ENCODE data around the gene ASPDH. TPM values are rescaled to one million over a fixed set of nuclear protein-coding genes. Genes with fewer than 3 reads are reported as not detected.
"Not testable (repeated sequence)": the region's sequence is repeated elsewhere in the genome, so short reads cannot be mapped to it uniquely, and the experiment has no call there.

The ASPDH gene
- total and polyA plus RNA-seq, 3 donors from 2014 or later: 0.90 TPM; not detected in 2

DNA sequence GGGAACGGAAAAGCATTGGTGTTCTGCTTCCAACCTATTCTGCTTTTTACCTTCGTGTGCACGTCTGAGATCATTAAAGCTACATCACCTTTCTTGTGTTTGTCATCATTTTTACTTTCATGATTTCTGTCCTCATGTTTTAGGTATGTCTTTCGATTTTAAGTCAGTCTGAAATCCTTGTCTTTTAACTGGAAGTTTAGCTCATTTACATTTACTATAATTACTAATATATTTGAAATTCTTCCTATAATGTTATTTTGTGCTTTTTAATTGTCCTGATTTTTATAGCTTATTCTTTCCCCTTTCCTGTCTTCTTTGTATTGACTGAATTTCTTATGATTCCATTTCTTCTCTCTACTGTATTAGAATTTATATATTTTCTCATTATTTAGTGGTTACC is 19.2 kb upstream of the ASPDH start:
- Histone ChIP-seq H3K27me3 (no peaks in the 10 kb centered on the region), H3K4me3 (no peak overlapping the region)
- intact Hi-C loops (cut with DNase I; ENCODE audit: low total_unique reads): no loop called here

GRCh38 chr19:50531171-50531612 is 17.5 kb upstream of the ASPDH start:
- DNase-seq: no peak
- H3K4me3 ChIP-seq: no peak overlapping the region
- H3K36me3 ChIP-seq (ENCODE audit: low read depth, missing control alignments): no peaks in the 10 kb centered on the region
- no peaks in the 10 kb centered on the region for H3K9me3 ChIP-seq
- no peaks in the 10 kb centered on the region for H3K4me1 ChIP-seq
- TF ChIP-seq, protein P1, sequence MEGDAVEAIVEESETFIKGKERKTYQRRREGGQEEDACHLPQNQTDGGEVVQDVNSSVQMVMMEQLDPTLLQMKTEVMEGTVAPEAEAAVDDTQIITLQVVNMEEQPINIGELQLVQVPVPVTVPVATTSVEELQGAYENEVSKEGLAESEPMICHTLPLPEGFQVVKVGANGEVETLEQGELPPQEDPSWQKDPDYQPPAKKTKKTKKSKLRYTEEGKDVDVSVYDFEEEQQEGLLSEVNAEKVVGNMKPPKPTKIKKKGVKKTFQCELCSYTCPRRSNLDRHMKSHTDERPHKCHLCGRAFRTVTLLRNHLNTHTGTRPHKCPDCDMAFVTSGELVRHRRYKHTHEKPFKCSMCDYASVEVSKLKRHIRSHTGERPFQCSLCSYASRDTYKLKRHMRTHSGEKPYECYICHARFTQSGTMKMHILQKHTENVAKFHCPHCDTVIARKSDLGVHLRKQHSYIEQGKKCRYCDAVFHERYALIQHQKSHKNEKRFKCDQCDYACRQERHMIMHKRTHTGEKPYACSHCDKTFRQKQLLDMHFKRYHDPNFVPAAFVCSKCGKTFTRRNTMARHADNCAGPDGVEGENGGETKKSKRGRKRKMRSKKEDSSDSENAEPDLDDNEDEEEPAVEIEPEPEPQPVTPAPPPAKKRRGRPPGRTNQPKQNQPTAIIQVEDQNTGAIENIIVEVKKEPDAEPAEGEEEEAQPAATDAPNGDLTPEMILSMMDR (IDR thresholded peaks at IDR 0.05): no peak
- no peak for TF ChIP-seq POLR2A (IDR thresholded peaks at IDR 0.05)
- no peaks in the 10 kb centered on the region for H3K27me3 ChIP-seq
- intact Hi-C loops (cut with DNase I; ENCODE audit: low total_unique reads): no loop called here
- H3K27ac ChIP-seq: no peak overlapping the region
- WGBS, 2 donors: 81 to 83% methylated on average over 14 of the region's 14 CpGs

More for the DNA sequence above, 19.2 kb upstream of the ASPDH start:
- no peak overlapping the region for H3K27ac ChIP-seq
- DNase-seq: no peak
- 96% methylated on average over 4 of the region's 4 CpGs for WGBS, 2 donors
- H3K4me1 ChIP-seq: no peaks in the 10 kb centered on the region
- TF ChIP-seq, protein P1 (IDR thresholded peaks at IDR 0.05): no peak
- no peak for TF ChIP-seq POLR2A (IDR thresholded peaks at IDR 0.05)
- no peaks in the 10 kb centered on the region for H3K36me3 ChIP-seq (ENCODE audit: low read depth, missing control alignments)
- no peaks in the 10 kb centered on the region for H3K9me3 ChIP-seq

- H3K27me3 ChIP-seq; H3K27ac ChIP-seq; H3K4me3 ChIP-seq; H3K36me3 ChIP-seq (ENCODE audit: low read depth, missing control alignments); DNase-seq; H3K4me1 ChIP-seq; intact Hi-C loops (cut with DNase I; ENCODE audit: low total_unique reads); H3K9me3 ChIP-seq: not testable (repeated sequence)
- WGBS, 2 donors: 95 to 99% methylated on average over 3 of the region's 3 CpGs
These were observed 14.3 kb upstream of the ASPDH start for GRCh38 chr19:50528052-50528451.

GRCh38 chr19:50522881-50523280 is 9.2 kb upstream of the ASPDH start:
- intact Hi-C loops (cut with DNase I; ENCODE audit: low total_unique reads): no loop called here
- 80 to 86% methylated on average over 8 to 10 of the region's 10 CpGs for WGBS, 2 donors
- H3K36me3 ChIP-seq (ENCODE audit: low read depth, missing control alignments): no peaks in the 10 kb centered on the region
- no peaks in the 10 kb centered on the region for H3K4me1 ChIP-seq
- TF ChIP-seq POLR2A (IDR thresholded peaks at IDR 0.05): no peak
- no peak overlapping the region for H3K27ac ChIP-seq
- H3K27me3 ChIP-seq: no peaks in the 10 kb centered on the region
- no peak for DNase-seq
- no peak overlapping the region for H3K4me3 ChIP-seq
- no peaks in the 10 kb centered on the region for H3K9me3 ChIP-seq

DNA sequence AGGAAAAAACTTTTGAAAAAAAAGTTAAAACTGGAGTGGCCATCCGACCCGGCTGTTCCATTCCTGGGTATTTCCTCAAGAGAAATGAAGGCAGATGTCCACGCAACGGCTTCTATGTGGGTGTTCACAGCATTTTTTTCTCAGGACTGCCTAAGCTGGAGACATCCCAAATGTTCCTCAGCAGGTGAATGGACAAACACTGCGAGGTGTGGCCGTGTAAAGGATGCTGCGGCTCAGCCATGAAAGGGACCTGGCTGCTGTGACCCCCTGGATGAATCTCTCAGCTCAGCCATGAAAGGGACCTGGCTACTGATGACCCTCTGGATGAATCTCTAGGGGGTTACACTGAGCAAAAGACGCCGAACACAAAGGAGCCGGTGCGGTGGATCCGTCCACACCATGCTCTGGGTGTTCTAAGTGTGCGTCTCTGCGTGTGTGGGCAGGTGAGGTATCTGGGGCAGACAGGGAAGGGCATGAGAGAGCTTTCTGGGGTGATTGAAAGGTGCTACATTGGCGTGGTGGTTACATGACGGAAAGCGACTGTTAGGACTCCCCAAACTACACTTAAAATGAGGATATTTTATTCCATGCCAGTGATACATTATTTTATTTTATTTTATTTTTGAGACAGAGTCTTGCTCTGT is 7.2 kb upstream of the ASPDH start:
- no peak overlapping the region for H3K4me3 ChIP-seq
- no peak for TF ChIP-seq POLR2A (IDR thresholded peaks at IDR 0.05)
- TF ChIP-seq, protein P1 (IDR thresholded peaks at IDR 0.05): no peak
- 85 to 92% methylated on average over 17 of the region's 17 CpGs for WGBS, 2 donors
- no peaks in the 10 kb centered on the region for H3K36me3 ChIP-seq (ENCODE audit: low read depth, missing control alignments)
- H3K4me1 ChIP-seq: no peaks in the 10 kb centered on the region
- intact Hi-C loops (cut with DNase I; ENCODE audit: low total_unique reads): no loop called here
- DNase-seq: no peak
- H3K9me3 ChIP-seq: no peaks in the 10 kb centered on the region
- no peak overlapping the region for H3K27ac ChIP-seq
- no peaks in the 10 kb centered on the region for H3K27me3 ChIP-seq

GRCh38 chr19:50519006-50519575 is 5.4 kb upstream of the ASPDH start:
- Histone ChIP-seq H3K27me3 (no peaks in the 10 kb centered on the region), H3K27ac (no peak overlapping the region), H3K4me3 (no peak overlapping the region), H3K4me1 (no peaks in the 10 kb centered on the region), H3K36me3 (ENCODE audit: low read depth, missing control alignments) (no peaks in the 10 kb centered on the region), H3K9me3 (no peaks in the 10 kb centered on the region)
- no peak for DNase-seq
- TF ChIP-seq POLR2A (IDR thresholded peaks at IDR 0.05): no peak
- TF ChIP-seq, protein P1 (IDR thresholded peaks at IDR 0.05): no peak
- WGBS, 2 donors: 75 to 90% methylated on average over 29 to 40 of the region's 40 CpGs
- intact Hi-C loops (cut with DNase I; ENCODE audit: low total_unique reads): no loop called here
